ENCODE results near the gene IL36RN. TPM values are rescaled to one million over a fixed set of nuclear protein-coding genes. Genes with fewer than 3 reads are reported as not detected.

Gene IL36RN
- total RNA-seq, 1 donor from 2014 or later, result not detected

GRCh38 chr2:113069676-113070605 lies 10.9 kb downstream of the IL36RN start:
- no peak for TF ChIP-seq CTCF (conservative IDR thresholded peaks at IDR 0.05; ENCODE audit: low read depth, low read length)
- no peak for DNase-seq (ENCODE audit: low read depth)
- no peak overlapping the region for H3K4me3 ChIP-seq (ENCODE audit: low read depth, low read length)

- H3K4me3 ChIP-seq (ENCODE audit: low read depth, low read length), result no peak overlapping the region
- no peak for TF ChIP-seq CTCF (conservative IDR thresholded peaks at IDR 0.05; ENCODE audit: low read depth, low read length)
- no peak for DNase-seq (ENCODE audit: low read depth)
These were observed 11.6 kb downstream of the IL36RN start for GRCh38 chr2:113070606-113070975.

GRCh38 chr2:113072584-113072983 lies 13.6 kb downstream of the IL36RN start:
- no peak for TF ChIP-seq CTCF (conservative IDR thresholded peaks at IDR 0.05; ENCODE audit: low read depth, low read length)
- DNase-seq (ENCODE audit: low read depth), result no peak
- H3K4me3 ChIP-seq (ENCODE audit: low read depth, low read length), result no peak overlapping the region

GRCh38 chr2:113073325-113073834 lies 14.4 kb downstream of the IL36RN start:
- no peak overlapping the region for H3K4me3 ChIP-seq (ENCODE audit: low read depth, low read length)
- TF ChIP-seq CTCF (conservative IDR thresholded peaks at IDR 0.05; ENCODE audit: low read depth, low read length), result no peak
- DNase-seq (ENCODE audit: low read depth), result no peak

- no peak overlapping the region for H3K4me3 ChIP-seq (ENCODE audit: low read depth, low read length)
- no peak for DNase-seq (ENCODE audit: low read depth)
- TF ChIP-seq CTCF (conservative IDR thresholded peaks at IDR 0.05; ENCODE audit: low read depth, low read length), result no peak
These were observed 16.0 kb downstream of the IL36RN start for GRCh38 chr2:113075030-113075429.

GRCh38 chr2:113075600-113075999 lies 16.6 kb downstream of the IL36RN start:
- no peak for DNase-seq (ENCODE audit: low read depth)
- H3K4me3 ChIP-seq (ENCODE audit: low read depth, low read length), result no peak overlapping the region
- no peak for TF ChIP-seq CTCF (conservative IDR thresholded peaks at IDR 0.05; ENCODE audit: low read depth, low read length)
